Measurements from ENCODE around the gene TMEM132D.

TMEM132D gene

GRCh38 chr12:129873111-129873832, 30.6 kb downstream of the TMEM132D start:
- Histone ChIP-seq H3K4me1 (ENCODE audit: control insufficient read depth, insufficient read depth, low read length) (no peaks in the 10 kb centered on the region), H3K4me3 (ENCODE audit: low read length in 2 of 2) (no peak overlapping the region), H3K36me3 (ENCODE audit: control insufficient read depth in 2 of 2, insufficient read depth in 2 of 2, low read length in 2 of 2) (no peaks in the 10 kb centered on the region), H3K9me3 (ENCODE audit: control insufficient read depth in 2 of 2, low read length in 2 of 2) (peaks cover 4 to 8% of the 10 kb centered on the region in 2 donors), H3K27ac (ENCODE audit: low read length) (no peak overlapping the region), H3K9ac (ENCODE audit: low read length in 2 of 2) (no peak overlapping the region), H3K27me3 (ENCODE audit: control insufficient read depth in 1 of 2, insufficient read depth in 2 of 2, low read length in 2 of 2) (peaks cover 0 to 3% of the 10 kb centered on the region in 2 donors)

- no peaks in the 10 kb centered on the region for H3K4me1 ChIP-seq (ENCODE audit: control insufficient read depth, insufficient read depth, low read length)
- no peak overlapping the region for H3K27ac ChIP-seq (ENCODE audit: low read length)
- no peak overlapping the region for H3K4me3 ChIP-seq (ENCODE audit: low read length in 2 of 2)
- peaks cover 0 to 3% of the 10 kb centered on the region in 2 donors for H3K27me3 ChIP-seq (ENCODE audit: control insufficient read depth in 1 of 2, insufficient read depth in 2 of 2, low read length in 2 of 2)
- H3K9ac ChIP-seq (ENCODE audit: low read length in 2 of 2), result no peak overlapping the region
- H3K36me3 ChIP-seq (ENCODE audit: control insufficient read depth in 2 of 2, insufficient read depth in 2 of 2, low read length in 2 of 2), result no peaks in the 10 kb centered on the region
- H3K9me3 ChIP-seq (ENCODE audit: control insufficient read depth in 2 of 2, low read length in 2 of 2), result peaks cover 4 to 8% of the 10 kb centered on the region in 2 donors
These were observed 31.5 kb downstream of the TMEM132D start for GRCh38 chr12:129871991-129872972.

- H3K27ac ChIP-seq (ENCODE audit: low read length), result no peak overlapping the region
- no peaks in the 10 kb centered on the region for H3K4me1 ChIP-seq (ENCODE audit: control insufficient read depth, insufficient read depth, low read length)
- H3K27me3 ChIP-seq (ENCODE audit: control insufficient read depth in 1 of 2, insufficient read depth in 2 of 2, low read length in 2 of 2), result peaks cover 0 to 3% of the 10 kb centered on the region in 2 donors
- H3K9me3 ChIP-seq (ENCODE audit: control insufficient read depth in 2 of 2, low read length in 2 of 2), result peaks cover 0 to 8% of the 10 kb centered on the region in 2 donors
- H3K4me3 ChIP-seq (ENCODE audit: low read length in 2 of 2), result no peak overlapping the region
- no peak overlapping the region for H3K9ac ChIP-seq (ENCODE audit: low read length in 2 of 2)
- H3K36me3 ChIP-seq (ENCODE audit: control insufficient read depth in 2 of 2, insufficient read depth in 2 of 2, low read length in 2 of 2), result no peaks in the 10 kb centered on the region
These were observed 33.0 kb downstream of the TMEM132D start for GRCh38 chr12:129870796-129871195.

GRCh38 chr12:129870136-129870535, 33.7 kb downstream of the TMEM132D start:
- no peak overlapping the region for H3K27ac ChIP-seq (ENCODE audit: low read length)

GRCh38 chr12:129868575-129868974, 35.2 kb downstream of the TMEM132D start:
- Histone ChIP-seq H3K27me3 (ENCODE audit: control insufficient read depth in 1 of 2, insufficient read depth in 2 of 2, low read length in 2 of 2) (peaks cover 0 to 2% of the 10 kb centered on the region in 2 donors), H3K4me3 (ENCODE audit: low read length in 2 of 2) (no peak overlapping the region), H3K9ac (ENCODE audit: low read length in 2 of 2) (no peak overlapping the region), H3K27ac (ENCODE audit: low read length) (no peak overlapping the region), H3K4me1 (ENCODE audit: control insufficient read depth, insufficient read depth, low read length) (no peaks in the 10 kb centered on the region), H3K9me3 (ENCODE audit: control insufficient read depth in 2 of 2, low read length in 2 of 2) (peaks cover 0 to 10% of the 10 kb centered on the region in 2 donors), H3K36me3 (ENCODE audit: control insufficient read depth in 2 of 2, insufficient read depth in 2 of 2, low read length in 2 of 2) (no peaks in the 10 kb centered on the region)

More at GRCh38 chr12:129870136-129870535, 33.7 kb downstream of the TMEM132D start:
- Histone ChIP-seq H3K36me3 (ENCODE audit: control insufficient read depth in 2 of 2, insufficient read depth in 2 of 2, low read length in 2 of 2) (no peaks in the 10 kb centered on the region), H3K27me3 (ENCODE audit: control insufficient read depth in 1 of 2, insufficient read depth in 2 of 2, low read length in 2 of 2) (peaks cover 0 to 2% of the 10 kb centered on the region in 2 donors), H3K4me1 (ENCODE audit: control insufficient read depth, insufficient read depth, low read length) (no peaks in the 10 kb centered on the region), H3K4me3 (ENCODE audit: low read length in 2 of 2) (no peak overlapping the region), H3K9ac (ENCODE audit: low read length in 2 of 2) (no peak overlapping the region), H3K9me3 (ENCODE audit: control insufficient read depth in 2 of 2, low read length in 2 of 2) (peaks cover 3 to 5% of the 10 kb centered on the region in 2 donors)

- Histone ChIP-seq H3K36me3 (ENCODE audit: control insufficient read depth in 2 of 2, insufficient read depth in 2 of 2, low read length in 2 of 2) (no peaks in the 10 kb centered on the region), H3K27ac (ENCODE audit: low read length) (no peak overlapping the region), H3K9ac (ENCODE audit: low read length in 2 of 2) (no peak overlapping the region), H3K4me3 (ENCODE audit: low read length in 2 of 2) (no peak overlapping the region), H3K4me1 (ENCODE audit: control insufficient read depth, insufficient read depth, low read length) (no peaks in the 10 kb centered on the region), H3K9me3 (ENCODE audit: control insufficient read depth in 2 of 2, low read length in 2 of 2) (peaks cover 0 to 10% of the 10 kb centered on the region in 2 donors), H3K27me3 (ENCODE audit: control insufficient read depth in 1 of 2, insufficient read depth in 2 of 2, low read length in 2 of 2) (peaks cover 0 to 2% of the 10 kb centered on the region in 2 donors)
These were observed 39.9 kb downstream of the TMEM132D start for GRCh38 chr12:129863938-129864337.

- Histone ChIP-seq H3K9ac (ENCODE audit: low read length in 2 of 2) (no peak overlapping the region), H3K9me3 (ENCODE audit: control insufficient read depth in 2 of 2, low read length in 2 of 2) (peaks cover 0 to 10% of the 10 kb centered on the region in 2 donors), H3K27ac (ENCODE audit: low read length) (no peak overlapping the region), H3K27me3 (ENCODE audit: control insufficient read depth in 1 of 2, insufficient read depth in 2 of 2, low read length in 2 of 2) (peaks cover 0 to 2% of the 10 kb centered on the region in 2 donors), H3K4me1 (ENCODE audit: control insufficient read depth, insufficient read depth, low read length) (no peaks in the 10 kb centered on the region), H3K36me3 (ENCODE audit: control insufficient read depth in 2 of 2, insufficient read depth in 2 of 2, low read length in 2 of 2) (no peaks in the 10 kb centered on the region), H3K4me3 (ENCODE audit: low read length in 2 of 2) (no peak overlapping the region)
These were observed 41.2 kb downstream of the TMEM132D start for GRCh38 chr12:129862561-129863175.

GRCh38 chr12:129861951-129862350, 41.9 kb downstream of the TMEM132D start:
- H3K4me3 ChIP-seq (ENCODE audit: low read length in 2 of 2), result no peak overlapping the region
- H3K27me3 ChIP-seq (ENCODE audit: control insufficient read depth in 1 of 2, insufficient read depth in 2 of 2, low read length in 2 of 2), result peaks cover 0 to 2% of the 10 kb centered on the region in 2 donors
- peaks cover 0 to 10% of the 10 kb centered on the region in 2 donors for H3K9me3 ChIP-seq (ENCODE audit: control insufficient read depth in 2 of 2, low read length in 2 of 2)
- no peak overlapping the region for H3K9ac ChIP-seq (ENCODE audit: low read length in 2 of 2)
- no peaks in the 10 kb centered on the region for H3K4me1 ChIP-seq (ENCODE audit: control insufficient read depth, insufficient read depth, low read length)
- no peak overlapping the region for H3K27ac ChIP-seq (ENCODE audit: low read length)
- no peaks in the 10 kb centered on the region for H3K36me3 ChIP-seq (ENCODE audit: control insufficient read depth in 2 of 2, insufficient read depth in 2 of 2, low read length in 2 of 2)

- H3K9ac ChIP-seq (ENCODE audit: low read length in 2 of 2), result no peak overlapping the region
- H3K4me3 ChIP-seq (ENCODE audit: low read length in 2 of 2), result no peak overlapping the region
- no peak overlapping the region for H3K27ac ChIP-seq (ENCODE audit: low read length)
- H3K27me3 ChIP-seq (ENCODE audit: control insufficient read depth in 1 of 2, insufficient read depth in 2 of 2, low read length in 2 of 2), result peaks cover 0 to 2% of the 10 kb centered on the region in 2 donors
- H3K36me3 ChIP-seq (ENCODE audit: control insufficient read depth in 2 of 2, insufficient read depth in 2 of 2, low read length in 2 of 2), result no peaks in the 10 kb centered on the region
- H3K9me3 ChIP-seq (ENCODE audit: control insufficient read depth in 2 of 2, low read length in 2 of 2), result no peaks in the 10 kb centered on the region
- H3K4me1 ChIP-seq (ENCODE audit: control insufficient read depth, insufficient read depth, low read length), result no peaks in the 10 kb centered on the region
These were observed 49.2 kb downstream of the TMEM132D start for GRCh38 chr12:129854591-129854990.

GRCh38 chr12:129851296-129851695, 52.5 kb downstream of the TMEM132D start:
- Histone ChIP-seq H3K4me1 (ENCODE audit: control insufficient read depth, insufficient read depth, low read length) (no peaks in the 10 kb centered on the region), H3K36me3 (ENCODE audit: control insufficient read depth in 2 of 2, insufficient read depth in 2 of 2, low read length in 2 of 2) (no peaks in the 10 kb centered on the region), H3K4me3 (ENCODE audit: low read length in 2 of 2) (no peak overlapping the region), H3K27ac (ENCODE audit: low read length) (no peak overlapping the region), H3K9me3 (ENCODE audit: control insufficient read depth in 2 of 2, low read length in 2 of 2) (no peaks in the 10 kb centered on the region), H3K9ac (ENCODE audit: low read length in 2 of 2) (no peak overlapping the region), H3K27me3 (ENCODE audit: control insufficient read depth in 1 of 2, insufficient read depth in 2 of 2, low read length in 2 of 2) (peaks cover 0 to 4% of the 10 kb centered on the region in 2 donors)
